ENCODE results near the gene LRWD1.

DNA sequence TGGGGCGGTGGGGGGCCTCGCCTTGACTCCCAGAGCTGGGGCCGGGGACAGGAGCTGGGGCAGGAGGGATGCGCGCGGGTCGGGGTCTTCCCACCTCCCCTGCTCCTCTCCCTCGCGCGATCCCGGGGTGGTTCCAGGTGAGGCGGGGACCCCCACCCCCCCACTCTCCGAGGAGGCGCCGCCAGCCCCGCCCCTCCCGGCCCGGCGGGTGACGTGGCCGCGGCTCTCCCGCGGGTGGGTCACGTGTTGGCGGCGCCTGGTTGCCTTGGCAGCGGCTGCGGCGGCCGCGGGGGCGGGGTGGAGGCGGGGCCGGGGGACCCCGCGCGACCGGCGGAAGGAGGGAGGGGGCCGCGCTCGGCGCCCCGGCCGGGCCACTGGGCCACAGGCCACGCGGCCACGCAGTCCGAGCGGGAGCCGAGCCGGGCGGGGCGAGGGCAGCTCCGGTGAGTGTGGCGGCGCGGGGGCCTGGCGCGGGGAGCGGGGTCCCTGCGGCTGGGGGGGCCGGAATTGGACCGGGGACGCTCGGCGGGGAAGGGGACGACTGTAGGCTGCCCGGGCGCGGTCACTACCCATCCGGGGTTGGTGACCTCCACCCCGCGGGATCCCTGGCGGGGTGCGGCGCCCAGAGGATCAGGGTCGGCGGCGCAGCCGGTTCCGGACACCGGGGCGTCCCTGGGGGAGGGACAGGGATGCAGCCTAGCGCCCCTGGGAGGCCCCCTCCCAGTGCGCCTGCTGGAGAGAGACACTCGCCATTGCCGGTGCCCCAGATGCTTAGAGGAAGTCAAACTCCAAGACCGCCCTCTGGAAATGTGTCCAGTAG, 31.4 kb upstream of the LRWD1 start, which contains the start of gene ORAI2:
- TF ChIP-seq, protein P1, sequence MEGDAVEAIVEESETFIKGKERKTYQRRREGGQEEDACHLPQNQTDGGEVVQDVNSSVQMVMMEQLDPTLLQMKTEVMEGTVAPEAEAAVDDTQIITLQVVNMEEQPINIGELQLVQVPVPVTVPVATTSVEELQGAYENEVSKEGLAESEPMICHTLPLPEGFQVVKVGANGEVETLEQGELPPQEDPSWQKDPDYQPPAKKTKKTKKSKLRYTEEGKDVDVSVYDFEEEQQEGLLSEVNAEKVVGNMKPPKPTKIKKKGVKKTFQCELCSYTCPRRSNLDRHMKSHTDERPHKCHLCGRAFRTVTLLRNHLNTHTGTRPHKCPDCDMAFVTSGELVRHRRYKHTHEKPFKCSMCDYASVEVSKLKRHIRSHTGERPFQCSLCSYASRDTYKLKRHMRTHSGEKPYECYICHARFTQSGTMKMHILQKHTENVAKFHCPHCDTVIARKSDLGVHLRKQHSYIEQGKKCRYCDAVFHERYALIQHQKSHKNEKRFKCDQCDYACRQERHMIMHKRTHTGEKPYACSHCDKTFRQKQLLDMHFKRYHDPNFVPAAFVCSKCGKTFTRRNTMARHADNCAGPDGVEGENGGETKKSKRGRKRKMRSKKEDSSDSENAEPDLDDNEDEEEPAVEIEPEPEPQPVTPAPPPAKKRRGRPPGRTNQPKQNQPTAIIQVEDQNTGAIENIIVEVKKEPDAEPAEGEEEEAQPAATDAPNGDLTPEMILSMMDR (IDR thresholded peaks at IDR 0.05) = peak in 1 of 6 experiments; percentile 15
- TF ChIP-seq POLR2A (IDR thresholded peaks at IDR 0.05) (peak in 1 of 4 donors; percentile 43), POLR2AphosphoS5 (IDR thresholded peaks at IDR 0.05) (peak in 1 of 2 donors; percentile 6), EP300 (IDR thresholded peaks at IDR 0.05) (no peak)
